NOMO-1 treated with dmso at 0.1 percent for 144 hours (cell line): ENCODE data around the gene PCDHGB1.
"Not testable (repeated sequence)": the region's sequence is repeated elsewhere in the genome, so short reads cannot be mapped to it uniquely, and the experiment has no call there.

Source experiments
- DNase-seq: peaks from one replicate; lab custom pipeline; 2025; ENCODE audit not compliant: unreplicated experiment; lab: John Stamatoyannopoulos, UW

The PCDHGB1 gene

GRCh38 chr5:141349917-141350619 lies at the start of gene PCDHGB1:
TSS of gene PCDHGB1 (plus strand) at chr5:141350099. CDS start at chr5:141350261, 162 bp downstream.
- DNase-seq = no peak

- DNase-seq = no peak
Observed at GRCh38 chr5:141303756-141304155, 46.1 kb upstream of the PCDHGB1 start, which contains the start of gene SLC25A2. TSS of gene SLC25A2 (minus strand) at chr5:141304049. CDS start at chr5:141303865, 184 bp downstream.

GRCh38 chr5:141306630-141307029 lies 43.3 kb upstream of the PCDHGB1 start:
- DNase-seq = no peak

GRCh38 chr5:141313711-141314110 lies 36.2 kb upstream of the PCDHGB1 start:
- no peak for DNase-seq

GRCh38 chr5:141316963-141317362 lies 32.9 kb upstream of the PCDHGB1 start:
- DNase-seq = not testable (repeated sequence)

- no peak for DNase-seq
Observed at GRCh38 chr5:141319202-141319601, 30.7 kb upstream of the PCDHGB1 start.

GRCh38 chr5:141319699-141320098 lies 30.2 kb upstream of the PCDHGB1 start:
- no peak for DNase-seq

- peak; percentile 80 for DNase-seq
Observed at GRCh38 chr5:141320225-141321169, 29.4 kb upstream of the PCDHGB1 start, which contains the start of gene TAF7. TSS of gene TAF7 (minus strand) at chr5:141320784. CDS start at chr5:141320044, 740 bp downstream.

DNA sequence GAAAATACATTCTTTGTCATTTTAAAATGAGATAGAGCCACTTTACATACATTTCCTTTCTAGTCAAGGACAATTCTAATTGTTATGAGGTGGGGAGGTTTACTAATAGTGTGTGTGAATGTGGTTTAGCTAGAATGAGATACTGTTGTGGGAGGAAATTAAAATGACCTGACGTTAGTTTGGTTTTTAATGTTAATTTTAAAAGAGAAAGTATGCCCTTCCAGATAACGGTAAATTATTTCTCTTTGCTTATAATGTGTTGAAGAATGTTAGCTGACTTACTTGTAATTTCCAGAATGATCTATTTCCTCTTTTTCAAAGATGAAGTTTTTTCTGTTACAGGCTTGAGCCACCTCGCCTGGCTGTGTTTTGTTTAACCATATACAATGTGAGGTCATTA lies 27.6 kb upstream of the PCDHGB1 start:
- no peak for DNase-seq

DNA sequence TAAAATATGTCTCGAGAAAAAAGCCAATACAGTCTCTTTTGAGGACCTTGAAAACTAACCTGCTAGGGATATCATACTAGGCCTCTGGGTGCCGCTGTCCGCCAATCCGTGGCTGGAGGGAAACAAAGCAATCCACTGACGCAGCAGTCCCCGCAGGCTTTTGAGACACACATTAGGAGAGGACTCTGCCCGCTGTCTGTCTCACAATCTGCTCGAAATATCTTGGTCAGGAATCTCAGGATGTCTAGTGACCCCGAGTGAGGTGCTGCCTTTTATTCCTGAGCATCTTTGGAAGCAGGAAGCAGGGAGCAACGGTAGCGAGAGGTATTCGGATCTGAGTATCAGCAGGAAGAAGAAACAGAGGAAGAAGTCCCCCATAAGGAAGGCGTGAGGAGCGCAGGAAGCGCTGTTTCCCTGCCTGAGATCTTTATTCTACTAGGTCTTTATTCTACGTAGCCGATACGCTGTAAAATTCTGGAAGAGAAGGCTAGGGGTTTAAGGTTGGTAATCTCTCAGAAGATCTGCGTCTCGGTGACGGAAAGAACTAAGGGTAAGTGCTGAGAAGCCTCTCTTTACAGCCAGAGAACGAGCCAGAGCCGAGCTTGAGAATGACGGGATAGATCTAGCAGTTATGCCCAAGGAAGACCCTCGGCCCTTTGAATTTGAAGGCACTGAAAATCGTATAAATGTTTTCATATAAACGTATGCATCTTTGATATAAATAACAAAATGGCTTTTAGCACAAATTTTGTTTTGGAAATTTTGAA lies 23.6 kb upstream of the PCDHGB1 start:
- peak; percentile 8 for DNase-seq

DNA sequence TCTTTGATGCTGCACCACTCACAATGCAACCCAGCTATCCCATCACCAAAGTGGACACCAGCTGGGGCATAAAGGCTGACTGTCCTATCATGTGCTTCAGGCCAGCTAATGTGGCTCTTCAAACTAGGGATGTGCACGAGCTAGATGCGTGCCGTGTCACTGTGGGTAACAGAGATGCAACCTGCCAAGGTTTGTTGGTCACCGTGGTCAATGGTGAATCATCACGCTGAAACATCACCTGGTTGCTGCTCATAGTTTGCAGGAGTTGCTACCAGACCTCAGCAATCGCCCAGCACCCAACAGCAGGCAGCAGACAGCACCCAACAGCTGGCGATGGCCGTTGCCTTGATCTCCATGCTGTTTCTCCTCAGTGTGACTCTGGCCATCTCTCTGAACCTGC lies 21.7 kb upstream of the PCDHGB1 start:
- no peak for DNase-seq

DNA sequence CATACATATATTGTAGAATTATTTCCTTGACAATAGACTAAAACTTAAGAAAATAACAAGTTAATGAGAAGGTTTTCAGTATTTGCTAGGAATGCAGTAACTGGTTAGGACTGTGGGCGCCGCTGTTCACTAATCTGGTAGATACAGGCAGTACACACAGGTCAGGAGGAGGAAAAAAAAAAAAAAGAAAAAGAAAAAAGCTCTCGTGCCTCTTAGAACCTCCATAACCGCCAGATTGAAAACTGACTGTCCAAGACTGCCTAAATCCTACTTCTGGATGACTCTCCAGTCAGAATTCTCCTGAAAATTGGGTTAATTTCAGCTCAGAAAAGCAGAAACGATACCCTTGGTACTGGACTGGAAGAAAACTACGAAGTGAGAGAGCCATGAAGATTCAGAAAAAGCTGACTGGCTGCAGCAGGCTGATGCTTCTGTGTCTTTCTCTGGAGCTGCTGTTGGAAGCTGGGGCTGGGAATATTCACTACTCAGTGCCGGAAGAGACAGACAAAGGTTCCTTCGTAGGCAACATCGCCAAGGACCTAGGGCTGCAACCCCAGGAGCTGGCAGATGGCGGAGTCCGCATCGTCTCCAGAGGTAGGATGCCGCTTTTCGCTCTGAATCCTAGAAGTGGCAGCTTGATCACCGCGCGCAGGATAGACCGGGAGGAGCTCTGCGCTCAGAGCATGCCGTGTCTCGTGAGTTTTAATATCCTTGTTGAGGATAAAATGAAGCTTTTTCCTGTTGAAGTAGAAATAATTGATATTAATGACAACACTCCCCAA lies 19.4 kb upstream of the PCDHGB1 start, which contains the start of gene PCDHGA1:
Gene PCDHGA1, plus strand, starts transcription at position 216 of the 782 bp plus-strand sequence.
- DNase-seq = no peak

DNA sequence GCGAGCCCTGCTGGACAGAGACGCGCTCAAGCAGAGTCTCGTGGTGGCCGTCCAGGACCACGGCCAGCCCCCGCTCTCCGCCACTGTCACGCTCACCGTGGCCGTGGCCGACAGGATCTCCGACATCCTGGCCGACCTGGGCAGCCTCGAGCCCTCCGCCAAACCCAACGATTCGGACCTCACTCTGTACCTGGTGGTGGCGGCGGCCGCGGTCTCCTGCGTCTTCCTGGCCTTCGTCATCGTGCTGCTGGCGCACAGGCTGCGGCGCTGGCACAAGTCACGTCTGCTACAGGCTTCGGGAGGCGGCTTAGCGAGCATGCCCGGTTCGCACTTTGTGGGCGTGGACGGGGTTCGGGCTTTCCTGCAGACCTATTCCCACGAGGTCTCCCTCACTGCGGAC lies 17.3 kb upstream of the PCDHGB1 start:
- DNase-seq = not testable (repeated sequence)

GRCh38 chr5:141338538-141339306 lies 11.2 kb upstream of the PCDHGB1 start, which contains the start of gene PCDHGA2:
TSS of gene PCDHGA2 (plus strand) at chr5:141338760.
- no peak for DNase-seq

GRCh38 chr5:141340781-141341354 lies 9.0 kb upstream of the PCDHGB1 start:
- DNase-seq = not testable (repeated sequence)

DNA sequence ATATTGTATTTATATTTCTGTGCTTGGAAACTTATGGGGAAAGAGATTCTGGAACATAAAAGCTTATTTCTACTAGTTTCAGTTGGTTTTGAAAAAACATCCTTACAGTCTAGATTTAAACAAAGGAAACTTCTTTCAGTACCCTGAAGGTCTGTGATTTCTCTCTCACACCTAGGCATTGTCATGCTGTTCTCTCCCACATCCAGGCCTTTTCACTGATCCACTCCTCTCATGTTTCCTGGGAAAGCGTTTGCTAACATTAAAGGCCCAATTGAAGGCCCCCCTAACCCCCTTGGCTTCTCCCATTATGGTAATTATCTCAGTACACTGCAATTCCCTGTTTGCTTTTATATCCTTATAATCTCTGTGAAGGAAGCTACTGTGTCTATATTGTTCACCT lies 7.1 kb upstream of the PCDHGB1 start:
- DNase-seq = no peak

DNA sequence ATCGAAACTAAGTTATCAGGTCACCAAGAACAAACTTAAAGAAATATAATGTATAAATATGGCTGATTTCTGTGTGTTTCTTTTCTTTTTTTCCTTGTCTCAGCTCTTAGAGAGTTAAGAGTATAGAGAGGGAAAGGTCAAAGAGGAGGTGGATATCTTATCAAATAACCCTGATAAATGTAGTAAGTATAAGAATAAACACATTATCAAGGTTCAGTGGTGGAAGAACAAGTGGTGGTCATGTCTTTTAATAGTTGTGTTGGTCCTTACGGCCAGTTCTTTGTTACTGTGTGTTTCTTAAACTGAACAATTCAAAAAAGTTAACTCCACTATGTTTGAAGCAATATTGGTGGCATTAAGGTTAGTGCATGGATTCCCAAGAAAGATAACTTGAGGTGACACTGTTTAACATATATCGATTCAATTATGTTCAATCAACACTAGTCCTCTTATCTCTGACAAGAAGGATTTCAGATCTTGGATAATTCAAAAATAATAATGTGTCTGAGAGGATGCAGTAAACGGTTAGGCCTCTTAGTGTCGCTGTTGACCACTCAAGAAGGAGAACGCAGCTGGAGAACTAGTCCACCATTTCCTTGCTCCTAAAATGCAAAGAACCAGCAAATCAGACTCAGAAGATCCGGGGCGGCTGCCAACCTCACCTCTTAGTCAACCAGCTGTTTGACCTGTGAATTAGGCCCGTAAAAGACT lies 6.5 kb upstream of the PCDHGB1 start, which contains the start of gene PCDHGA3:
Gene PCDHGA3, plus strand, starts transcription at position 588 of the 711 bp plus-strand sequence. CDS start 205 bp downstream, outside the sequence.
- DNase-seq = no peak

DNA sequence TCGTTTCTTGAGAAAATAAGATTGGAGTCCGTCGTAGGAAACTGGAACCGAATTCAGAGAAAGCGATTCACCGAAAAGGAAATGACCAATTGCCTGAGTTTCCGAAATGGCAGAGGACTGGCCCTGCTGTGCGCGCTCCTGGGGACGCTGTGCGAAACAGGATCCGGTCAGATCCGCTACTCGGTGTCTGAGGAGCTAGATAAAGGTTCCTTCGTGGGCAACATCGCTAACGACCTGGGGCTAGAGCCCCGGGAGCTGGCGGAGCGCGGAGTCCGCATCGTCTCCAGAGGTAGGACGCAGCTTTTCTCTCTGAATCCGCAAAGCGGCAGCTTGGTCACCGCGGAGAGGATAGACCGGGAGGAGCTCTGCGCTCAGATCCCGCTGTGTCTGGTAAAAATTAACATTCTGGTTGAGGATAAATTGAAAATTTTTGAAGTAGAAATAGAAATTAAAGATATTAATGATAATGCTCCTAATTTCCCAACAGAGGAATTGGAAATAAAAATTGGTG lies 5.9 kb upstream of the PCDHGB1 start:
- DNase-seq = no peak
